GM12892 (cell line): ENCODE results near the gene KIAA0825.

Experiments
- POLR2A ChIP-seq: IDR thresholded peaks from 2 replicates; pipeline ENCODE4 v1.6.1; 2011; ENCODE audit warnings: low read depth, low read length, control low read depth
- POLR2AphosphoS5 ChIP-seq: IDR thresholded peaks from 2 replicates; pipeline ENCODE4 v1.6.1; 2011; ENCODE audit warnings: low read depth, low read length, control low read depth

DNA sequence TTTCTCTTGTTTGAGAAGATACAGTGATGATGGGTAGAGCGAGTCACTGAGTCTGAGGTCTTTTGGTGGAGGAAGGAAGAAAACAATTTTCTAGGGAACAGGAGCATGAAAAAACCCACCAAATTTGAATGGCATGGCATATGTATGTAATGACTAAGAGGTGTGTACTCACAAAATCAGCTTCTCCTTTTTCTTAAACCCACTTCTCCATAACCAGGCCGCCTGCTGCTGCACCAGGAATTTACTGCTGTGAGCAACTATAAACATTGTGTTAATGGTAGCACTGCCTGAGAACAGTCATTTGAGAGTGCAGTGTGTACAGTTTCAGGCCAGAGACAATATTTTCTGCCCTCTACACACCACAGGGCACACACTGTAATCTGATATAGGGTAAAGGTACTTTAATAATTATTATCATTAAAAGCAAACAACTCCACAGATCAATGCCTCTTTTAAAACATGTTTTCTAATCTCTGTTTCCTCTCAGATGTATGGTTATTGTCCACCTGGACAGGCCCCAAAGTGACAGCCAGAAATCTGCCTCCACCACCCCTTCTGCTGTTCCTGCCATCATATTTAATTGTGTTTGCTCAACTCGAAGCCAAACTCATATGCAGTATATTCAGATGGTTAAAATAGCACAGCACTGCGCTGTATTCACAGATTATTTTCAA, 241.6 kb downstream of the KIAA0825 start:
- TF ChIP-seq POLR2AphosphoS5 = no peak
- no peak for TF ChIP-seq POLR2A
